Stimulated activated CD4-positive, alpha-beta T cell treated with anti-CD3 and anti-CD28 coated beads, Interleukin-4, amount 100 ng/mL, for 48 hours (primary cell): Measurements from ENCODE around the gene MAGEA9B.
"Not testable (repeated sequence)": the region's sequence is repeated elsewhere in the genome, so short reads cannot be mapped to it uniquely, and the experiment has no call there.

Experiments used
- DNase-seq, 2 donors: peaks; one replicate each; pipeline ENCODE4 v3.0.0-alpha.2; 2020; ENCODE audit warnings: low read depth in 2 of 2

The MAGEA9B gene

GRCh38 chrX:149571770-149572169 is 15.5 kb downstream of the MAGEA9B start:
- no peak for DNase-seq

GRCh38 chrX:149570668-149571067 is 16.6 kb downstream of the MAGEA9B start:
- no peak for DNase-seq

GRCh38 chrX:149569770-149570169 is 17.5 kb downstream of the MAGEA9B start:
- no peak for DNase-seq

GRCh38 chrX:149568701-149569296 is 18.5 kb downstream of the MAGEA9B start:
- DNase-seq = no peak

- DNase-seq = no peak
Measured at GRCh38 chrX:149567621-149568417, 19.4 kb downstream of the MAGEA9B start.

- no peak for DNase-seq
Measured at GRCh38 chrX:149563359-149563758, 23.9 kb downstream of the MAGEA9B start.

GRCh38 chrX:149555251-149555650 is 32.0 kb downstream of the MAGEA9B start:
- DNase-seq = not testable (repeated sequence)

GRCh38 chrX:149551939-149552248 is 35.4 kb downstream of the MAGEA9B start:
- DNase-seq = not testable (repeated sequence)

GRCh38 chrX:149551245-149551938 is 35.9 kb downstream of the MAGEA9B start:
- not testable (repeated sequence) for DNase-seq

- DNase-seq = not testable (repeated sequence)
Measured at GRCh38 chrX:149550454-149550853, 36.8 kb downstream of the MAGEA9B start.

GRCh38 chrX:149549701-149550100 is 37.6 kb downstream of the MAGEA9B start, which contains the start of gene HSFX3:
HSFX3 (minus strand) TSS chrX:149549924; CDS start chrX:149549852, 72 bp downstream.
- not testable (repeated sequence) for DNase-seq

GRCh38 chrX:149547782-149548181 is 39.5 kb downstream of the MAGEA9B start:
- not testable (repeated sequence) for DNase-seq

- not testable (repeated sequence) for DNase-seq
Measured at GRCh38 chrX:149546962-149547361, 40.3 kb downstream of the MAGEA9B start.

- not testable (repeated sequence) for DNase-seq
Measured at GRCh38 chrX:149545545-149546543, 41.4 kb downstream of the MAGEA9B start.

GRCh38 chrX:149541521-149542047 is 45.7 kb downstream of the MAGEA9B start:
- DNase-seq = no peak

GRCh38 chrX:149540621-149541520 is 46.4 kb downstream of the MAGEA9B start, which contains the start of gene EOLA1:
EOLA1 (plus strand) TSS chrX:149541012; CDS start chrX:149545631, 4,619 bp downstream.
- DNase-seq = peak; percentile 75 to 85

GRCh38 chrX:149540131-149540620 is 47.1 kb downstream of the MAGEA9B start:
- DNase-seq = peak; percentile 85 to 87

- DNase-seq = peak; percentile 51 to 77
Measured at GRCh38 chrX:149539283-149540130, 47.8 kb downstream of the MAGEA9B start.

- DNase-seq = not testable (repeated sequence)
Measured at GRCh38 chrX:149537474-149537873, 49.8 kb downstream of the MAGEA9B start.
